ENCODE measurements around the gene KLRD1.
"Not testable (repeated sequence)": the region's sequence is repeated elsewhere in the genome, so short reads cannot be mapped to it uniquely, and the experiment has no call there.

Gene KLRD1

DNA sequence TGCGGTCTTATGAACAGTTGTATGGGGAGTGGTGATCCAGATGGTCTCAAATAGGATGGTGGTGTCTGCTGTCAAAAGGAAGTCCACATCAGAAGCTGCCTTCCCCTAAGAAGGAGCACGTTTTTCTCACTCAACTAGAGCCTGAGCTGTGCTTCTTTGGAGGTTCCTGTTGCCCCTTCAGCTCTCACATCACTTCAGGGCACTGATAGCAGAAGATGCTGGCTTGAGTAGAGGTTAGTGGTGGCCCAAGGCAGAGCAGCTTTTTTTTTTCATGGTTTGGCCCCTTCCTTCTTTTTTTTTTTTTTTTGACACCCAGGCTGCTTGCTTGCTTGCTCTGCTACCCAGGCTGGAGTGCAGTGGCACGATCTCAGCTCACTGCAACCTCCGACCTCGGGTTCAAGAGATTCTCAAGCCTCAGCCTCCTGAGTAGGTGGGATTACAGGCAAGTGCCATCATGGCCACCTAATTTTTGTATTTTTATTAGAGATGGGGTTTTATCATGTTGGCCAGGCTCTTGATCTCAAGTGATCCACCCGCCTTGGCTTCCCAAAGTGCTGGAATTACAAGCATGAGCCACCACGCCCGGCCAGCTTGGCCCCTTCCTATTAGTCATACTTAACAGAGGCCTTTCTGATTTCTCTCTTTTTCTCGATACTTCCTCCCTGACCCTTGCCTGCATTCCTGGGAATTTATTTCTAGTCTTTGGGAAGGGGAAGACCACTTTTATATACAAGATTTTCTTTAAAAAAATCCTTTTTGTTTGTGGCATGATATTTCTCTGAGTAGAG is 31.6 kb downstream of the KLRD1 start:
- no peak for DNase-seq

DNA sequence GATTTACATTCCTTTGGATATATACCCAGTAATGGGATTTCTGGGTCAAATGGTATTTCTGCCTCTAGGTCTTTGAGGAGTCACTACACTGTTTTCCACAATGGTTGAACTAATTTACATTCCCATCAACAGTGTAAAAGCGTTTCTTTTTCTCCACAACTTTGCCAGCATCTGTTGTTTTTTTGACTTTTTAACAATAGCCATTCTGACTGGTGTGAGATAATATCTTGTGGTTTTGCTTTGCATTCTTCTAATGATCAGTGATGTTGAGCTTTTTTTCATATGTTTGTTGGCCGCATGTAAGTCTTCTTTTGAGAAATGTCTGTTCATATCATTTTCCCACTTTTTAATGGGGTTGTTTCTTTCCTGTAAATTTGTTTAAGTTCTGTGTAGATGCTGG is 33.3 kb downstream of the KLRD1 start:
- DNase-seq = not testable (repeated sequence)

DNA sequence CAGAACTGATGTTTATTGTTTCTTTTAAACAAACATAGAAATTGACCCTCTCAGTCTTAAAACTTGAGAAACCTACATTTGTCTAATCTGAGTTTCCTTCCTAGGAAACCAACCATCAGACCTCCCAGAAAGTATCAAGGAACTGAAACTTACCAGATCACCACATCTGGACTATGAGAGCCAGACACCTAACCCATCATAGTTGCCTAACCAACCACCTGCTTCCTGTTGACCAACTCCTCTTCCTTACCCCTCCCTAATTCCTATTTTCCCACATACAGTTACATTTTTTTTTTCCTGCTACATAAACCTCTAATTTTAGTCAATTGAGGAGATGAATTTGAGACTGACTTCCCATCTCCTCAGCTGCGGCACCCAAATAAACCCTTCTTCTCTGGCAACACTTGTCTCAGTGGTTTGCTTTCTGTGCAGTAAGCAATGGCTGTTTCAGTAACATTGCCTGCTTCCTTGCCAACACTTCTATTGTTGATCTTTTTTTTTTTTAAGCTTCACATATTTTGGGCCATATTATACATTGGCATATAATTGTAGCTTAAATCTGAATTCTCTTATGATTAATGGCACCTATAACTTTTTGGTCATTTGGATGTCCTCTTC is 34.3 kb downstream of the KLRD1 start:
- no peak for DNase-seq

DNA sequence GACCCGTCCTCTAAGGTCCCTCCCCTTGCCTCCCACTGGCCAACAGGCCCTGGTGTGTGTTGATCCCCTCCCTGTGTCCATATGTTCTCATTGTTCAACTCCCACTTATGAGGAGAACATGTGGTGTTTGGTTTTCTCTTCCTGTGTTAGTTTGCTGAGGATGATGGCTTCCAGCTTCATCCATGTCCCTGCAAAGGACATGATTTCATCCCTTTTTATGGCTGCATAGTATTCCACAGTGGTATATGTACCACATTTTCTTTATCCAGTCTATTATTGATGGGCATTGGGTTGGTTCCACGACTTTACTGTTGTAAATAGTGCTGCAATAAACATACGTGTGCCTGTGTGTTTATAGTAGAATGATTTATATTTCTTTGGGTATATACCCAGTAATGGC is 43.8 kb downstream of the KLRD1 start:
- not testable (repeated sequence) for DNase-seq

DNA sequence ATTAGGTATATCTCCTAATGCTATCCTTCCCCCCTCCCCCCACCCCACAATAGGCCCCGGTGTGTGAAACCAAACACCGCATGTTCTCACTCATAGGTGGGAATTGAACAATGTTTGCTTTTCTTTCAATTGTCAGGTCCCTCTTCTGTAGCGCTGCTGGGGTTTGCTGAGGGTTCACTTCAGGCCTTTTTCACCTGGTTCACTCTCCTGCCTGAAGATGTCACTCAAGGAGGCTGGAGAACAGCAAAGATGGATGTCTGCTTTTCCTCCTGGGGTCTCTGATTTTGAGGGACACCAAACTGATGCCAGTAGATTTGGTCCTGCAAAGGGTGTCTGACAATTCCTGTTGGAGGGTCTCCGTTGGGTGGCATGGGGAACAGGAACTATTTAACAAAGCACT is 46.4 kb downstream of the KLRD1 start:
- no peak for DNase-seq

DNA sequence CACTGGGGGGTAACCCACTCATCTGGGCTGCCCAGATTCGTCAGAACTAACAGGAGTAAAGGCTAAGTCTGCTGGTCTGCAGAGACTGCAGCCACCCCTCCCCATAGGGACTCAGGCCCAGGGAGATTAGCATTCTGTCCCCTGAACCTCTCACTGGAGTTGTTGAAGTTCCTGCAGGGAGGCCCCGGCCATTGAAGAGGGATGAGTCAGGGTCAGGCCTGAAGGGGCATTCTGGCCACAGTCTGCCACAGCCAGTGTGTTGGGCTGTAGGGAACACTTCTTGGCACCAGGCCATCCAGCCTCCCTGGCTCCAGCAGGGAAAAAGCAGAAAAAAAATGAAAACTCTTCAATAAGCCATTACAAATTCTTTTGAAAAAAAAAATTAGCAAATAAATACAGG is 46.8 kb downstream of the KLRD1 start:
- no peak for DNase-seq

DNA sequence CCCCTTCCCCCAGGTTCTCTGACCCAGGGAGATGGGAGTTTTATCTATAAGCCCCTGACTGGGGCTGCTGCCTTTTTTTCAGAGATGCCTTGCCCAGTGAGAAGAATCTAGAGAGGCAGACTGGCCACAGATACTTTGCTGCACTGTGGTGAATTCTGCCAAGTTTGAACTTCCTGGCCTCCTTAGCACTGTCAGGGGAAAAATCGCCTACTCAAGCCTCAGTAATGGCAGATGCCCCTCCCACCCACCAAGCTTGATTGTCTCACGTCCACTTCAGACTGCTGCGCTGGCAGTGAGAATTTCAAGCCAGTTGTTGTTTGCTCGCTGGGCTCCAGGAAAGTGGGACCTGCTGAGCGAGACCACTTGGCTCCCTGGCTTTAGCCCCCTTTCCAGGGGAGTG is 50.5 kb downstream of the KLRD1 start:
- DNase-seq = no peak

DNA sequence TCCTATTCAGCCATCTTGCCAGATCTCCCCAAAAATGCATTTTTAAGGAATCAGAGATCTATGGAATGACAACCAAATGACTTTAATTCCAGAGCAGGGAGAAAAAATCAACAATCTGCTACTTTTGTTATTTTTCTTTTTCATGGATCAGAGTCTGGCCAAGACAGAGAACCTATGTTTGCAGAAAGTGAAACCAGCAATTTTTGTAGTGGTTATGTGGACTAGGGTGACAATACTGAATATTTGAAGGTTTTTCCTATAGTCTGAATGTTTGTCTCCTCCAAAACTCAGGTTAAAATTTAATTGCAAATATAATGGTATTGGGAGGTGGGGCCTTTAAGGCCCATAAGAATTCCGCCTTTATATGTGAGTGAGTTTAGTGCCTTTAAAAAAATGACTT is 51.3 kb downstream of the KLRD1 start:
- DNase-seq = no peak

DNA sequence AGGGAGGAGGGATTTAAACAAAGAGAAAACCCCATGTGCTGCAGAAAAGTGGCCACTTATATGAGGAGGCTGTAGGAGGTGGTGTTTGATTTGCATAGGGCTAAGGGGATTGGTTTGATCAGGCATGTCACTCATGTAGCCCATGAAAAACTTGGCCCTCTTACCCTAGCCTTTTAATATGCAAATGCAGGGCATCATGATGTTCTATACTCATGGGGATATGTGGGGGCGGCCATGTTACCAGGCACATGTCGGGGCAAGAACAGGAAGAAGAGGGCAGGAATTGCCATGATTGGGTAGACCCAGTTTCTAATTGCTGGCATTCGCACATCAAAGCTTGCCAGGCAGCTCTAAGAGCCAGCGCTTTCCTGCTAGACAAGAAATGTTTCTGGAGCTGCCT is 53.4 kb downstream of the KLRD1 start:
- DNase-seq = peak; percentile 67 to 85

DNA sequence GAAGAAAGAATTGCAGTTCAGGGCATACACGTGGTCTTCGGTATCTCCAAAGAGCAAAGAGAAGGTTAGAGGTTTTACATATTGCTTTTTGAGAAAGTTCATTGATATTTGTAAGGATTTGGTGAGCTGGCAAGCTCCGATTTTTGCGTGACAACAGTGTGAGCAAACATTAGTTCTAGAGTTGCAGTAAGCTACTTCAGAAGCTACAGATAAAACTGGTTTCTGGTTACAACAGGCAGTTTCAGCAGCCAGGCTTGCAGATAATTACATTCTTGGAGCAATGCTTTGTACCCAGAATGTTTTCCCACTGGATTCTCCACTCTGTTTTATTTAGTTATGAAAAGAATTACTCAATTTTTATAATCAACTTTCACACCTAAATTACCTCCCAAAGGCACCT is 54.0 kb downstream of the KLRD1 start:
- DNase-seq = no peak

DNA sequence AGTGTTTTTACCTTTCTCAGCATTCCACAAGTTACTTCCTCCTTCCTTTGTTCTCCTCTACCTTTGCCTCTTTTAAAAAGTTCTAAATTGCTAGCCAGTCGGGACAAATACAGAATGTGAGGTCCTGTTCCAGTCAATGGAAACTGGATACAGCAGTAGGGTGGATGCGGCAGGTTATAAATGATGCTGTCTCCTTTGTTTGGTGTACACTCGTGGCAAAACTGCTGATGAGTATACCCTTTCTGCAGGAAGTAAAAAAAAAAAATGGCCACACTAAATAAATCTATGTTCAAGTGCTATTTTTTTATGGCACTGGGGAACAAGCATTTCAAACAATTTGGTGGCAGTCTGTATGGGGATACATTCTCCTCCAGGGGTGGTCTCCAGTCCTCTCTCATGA is 54.7 kb downstream of the KLRD1 start:
- peak in 1 of 2 experiments; percentile 21 for DNase-seq

DNA sequence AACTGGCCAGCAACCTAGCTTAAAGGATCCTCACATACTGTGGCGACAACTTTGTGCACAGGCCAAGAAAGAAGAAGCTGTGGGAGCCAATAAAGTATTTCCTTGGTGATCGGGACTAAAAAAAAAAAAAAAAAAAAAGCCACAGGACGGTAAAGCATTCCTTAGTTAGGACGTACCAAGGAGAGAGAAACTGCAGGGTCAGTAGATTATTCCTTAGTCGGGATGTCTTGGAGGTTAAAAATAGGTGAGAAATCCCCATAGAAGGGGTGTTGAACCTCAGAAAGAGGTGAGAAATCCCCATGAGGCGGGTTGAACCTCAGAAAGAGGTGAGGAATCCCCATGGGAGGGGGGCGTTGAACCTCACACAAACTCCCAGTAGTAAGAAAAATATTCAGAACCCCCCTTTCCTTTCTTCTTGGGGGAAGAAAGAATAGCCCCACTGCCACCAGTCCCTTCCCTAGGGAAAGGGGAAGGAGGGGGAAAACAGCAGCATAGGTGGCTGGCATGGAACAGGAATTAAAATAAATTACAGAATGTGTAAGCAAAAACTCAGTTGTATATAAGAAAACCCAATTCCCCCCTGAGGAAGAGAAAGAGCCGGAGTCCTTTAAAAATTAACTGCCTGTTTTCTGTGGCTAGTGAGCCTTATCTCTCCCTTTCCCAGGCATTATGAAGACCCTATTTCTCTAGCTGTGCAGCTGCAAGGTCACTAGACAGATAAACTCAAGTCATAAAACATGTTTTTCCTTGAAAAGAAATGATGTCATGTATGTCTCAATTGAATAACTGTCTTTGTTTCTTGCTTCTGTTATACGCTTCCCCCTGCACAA is 55.4 kb downstream of the KLRD1 start:
- DNase-seq = peak in 1 of 2 experiments; percentile 43

DNA sequence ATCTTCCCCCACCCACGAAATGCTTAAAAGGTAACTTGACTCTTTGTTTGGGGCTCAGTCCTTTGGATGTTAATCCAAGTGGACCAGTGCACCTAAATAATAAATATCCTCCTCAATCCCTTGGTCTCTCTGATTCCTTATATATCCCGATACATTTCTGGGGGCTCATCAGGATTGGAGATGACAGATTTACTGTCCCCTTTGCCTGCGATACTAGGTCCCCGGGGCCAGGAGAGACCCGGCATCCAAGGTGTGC is 55.9 kb downstream of the KLRD1 start:
- DNase-seq = peak in 1 of 2 experiments; percentile 21

DNA sequence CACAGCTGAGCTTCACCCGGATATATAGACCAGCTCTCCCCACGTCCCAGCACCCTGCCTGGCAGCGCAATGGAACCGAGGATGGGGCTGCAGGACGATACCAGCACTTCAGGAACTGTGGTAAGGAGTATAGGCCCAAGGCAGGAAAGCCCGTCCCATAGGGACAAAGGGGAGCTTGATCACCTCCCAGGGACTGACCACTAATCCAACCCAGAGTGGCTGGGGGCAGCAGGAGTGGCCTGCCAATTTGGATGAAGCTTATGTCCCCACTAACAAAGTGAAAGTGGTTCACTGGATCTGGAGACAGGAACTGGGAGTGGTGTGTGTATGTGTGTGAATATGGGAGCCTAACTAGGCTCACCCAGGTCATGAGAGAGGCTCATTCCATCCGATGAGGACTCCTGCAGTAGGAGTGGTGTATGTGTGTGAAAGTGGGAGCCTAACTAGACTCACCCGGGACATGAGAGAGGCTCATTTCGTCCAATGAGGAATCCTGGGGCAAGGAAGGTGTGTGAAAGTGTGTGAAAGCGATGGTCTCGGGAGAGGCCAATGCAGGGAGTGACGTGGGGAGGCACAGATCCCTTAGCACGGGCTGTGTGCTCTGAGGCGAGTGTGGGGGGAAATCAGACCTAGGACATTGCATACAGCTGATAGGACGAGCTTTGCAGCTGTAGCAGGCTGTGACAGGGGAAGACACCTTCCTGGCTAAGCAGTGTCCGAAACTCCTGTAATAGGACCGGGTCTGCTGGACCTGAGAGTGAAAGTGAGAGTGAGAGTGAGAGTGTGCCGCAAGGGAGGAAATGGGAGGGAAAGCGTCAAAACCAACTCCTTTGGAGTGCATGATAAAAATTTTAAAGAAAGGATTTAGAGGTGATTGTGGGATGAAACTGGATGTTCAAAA is 56.5 kb downstream of the KLRD1 start:
- DNase-seq = peak in 1 of 2 experiments; percentile 79

DNA sequence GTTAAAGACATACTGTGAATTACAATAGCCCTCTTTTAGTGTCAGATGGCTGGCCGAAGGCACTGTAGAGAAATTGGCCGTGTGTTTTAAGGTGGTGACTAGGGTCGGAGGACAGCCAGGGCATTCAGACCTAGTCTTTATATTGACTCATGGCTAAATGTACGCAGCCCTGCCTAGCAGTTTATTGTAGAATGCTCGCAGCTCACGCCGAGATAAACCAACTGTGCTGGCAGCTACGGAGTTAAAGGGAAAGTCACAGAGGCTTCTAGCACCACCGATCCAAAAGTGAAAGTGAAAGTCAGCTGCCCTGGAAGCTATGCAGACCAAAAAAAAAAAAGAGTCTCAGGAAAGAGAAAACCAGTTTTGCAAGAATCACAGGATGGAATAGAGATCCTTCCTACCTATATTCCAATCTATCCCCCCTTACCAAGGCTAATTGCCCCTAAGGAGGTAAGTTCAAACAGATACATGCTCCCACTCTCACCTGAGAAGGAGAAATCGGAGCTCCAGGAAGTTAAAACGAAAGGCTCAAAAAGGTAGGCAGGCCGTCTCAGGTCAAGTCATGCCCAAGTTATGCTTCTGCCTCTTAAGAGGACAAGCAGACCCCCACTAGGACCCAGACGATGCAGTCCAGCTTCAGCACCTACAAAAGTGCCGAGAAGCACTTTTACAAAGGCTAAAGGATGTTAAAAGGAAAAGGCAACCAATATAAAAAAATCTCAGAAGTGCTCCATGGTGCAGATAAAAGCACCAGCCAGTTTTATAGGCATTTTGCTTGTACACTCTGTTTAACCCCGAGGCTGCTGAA is 57.3 kb downstream of the KLRD1 start:
- DNase-seq = peak; percentile 40 to 79

DNA sequence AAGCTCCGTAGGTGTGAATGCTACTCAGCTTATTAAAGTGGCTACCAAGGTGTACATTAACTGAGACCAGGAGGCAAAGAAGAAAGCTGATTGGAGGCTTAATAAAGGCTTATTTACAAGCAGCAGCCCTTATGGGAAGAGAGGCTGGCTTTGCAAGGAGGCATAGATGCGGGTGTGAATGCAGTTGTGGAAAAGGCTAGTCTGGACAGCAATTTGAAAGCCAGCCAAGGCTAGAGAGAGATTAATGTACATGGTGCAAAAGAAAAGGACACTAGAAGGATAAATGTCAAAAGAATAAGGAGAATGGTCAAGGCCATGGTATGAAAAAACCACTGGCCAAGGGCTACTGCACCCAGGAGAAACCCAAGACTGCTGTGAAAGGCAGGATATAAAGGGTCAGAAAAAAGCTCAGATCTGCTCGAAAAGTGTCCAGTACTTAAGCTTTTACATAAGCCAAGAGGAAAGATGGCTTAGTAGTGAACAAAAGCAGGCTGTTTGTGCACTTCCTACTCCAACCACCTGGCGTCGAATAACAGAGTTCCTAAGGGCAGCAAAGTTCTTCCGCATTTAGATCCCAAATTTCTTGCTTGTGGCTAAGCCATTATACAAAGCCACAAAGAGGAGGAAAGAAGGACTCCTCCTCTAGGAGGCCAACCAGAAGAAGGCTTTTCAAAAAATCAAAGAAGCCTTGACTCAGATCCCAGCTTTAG is 58.2 kb downstream of the KLRD1 start:
- peak in 1 of 2 experiments; percentile 28 for DNase-seq

DNA sequence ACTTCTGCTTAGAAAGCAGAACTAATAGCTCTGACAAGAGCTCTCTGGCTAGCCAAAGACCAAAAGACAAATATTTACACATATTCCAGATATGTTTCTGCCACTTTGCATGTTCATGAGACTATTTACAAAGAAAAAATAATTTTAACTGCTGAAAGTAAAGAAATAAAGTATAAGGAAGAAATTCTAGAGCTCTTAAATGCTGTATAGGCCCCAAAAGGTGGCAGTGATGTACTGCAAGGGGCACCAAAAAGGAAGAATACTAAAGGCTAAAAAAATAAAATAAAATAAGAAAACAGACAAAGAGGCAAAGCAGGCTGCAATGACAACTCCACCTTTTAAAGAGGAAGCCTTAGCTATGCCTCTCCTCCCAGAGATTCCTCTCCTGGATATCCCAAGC is 59.2 kb downstream of the KLRD1 start:
- no peak for DNase-seq

DNA sequence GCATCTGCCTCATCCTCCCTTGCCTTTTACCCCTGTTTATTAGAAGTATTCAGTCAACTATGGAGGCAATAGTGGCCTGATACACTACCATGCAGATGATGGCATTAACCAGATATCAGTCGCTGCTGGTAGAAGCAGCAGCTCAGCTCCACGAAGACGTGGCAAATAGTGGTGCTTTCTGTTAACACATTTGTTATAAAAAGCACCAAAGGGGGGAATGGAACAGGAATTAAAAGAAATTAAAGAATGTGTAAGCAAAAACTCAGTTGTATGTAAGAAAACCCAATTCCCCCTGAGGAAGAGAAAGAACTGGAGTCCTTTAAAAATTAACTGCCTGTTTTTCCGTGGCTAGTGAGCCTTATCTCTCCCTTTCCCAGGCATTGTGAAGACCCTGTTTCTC is 60.0 kb downstream of the KLRD1 start:
- not testable (repeated sequence) for DNase-seq

DNA sequence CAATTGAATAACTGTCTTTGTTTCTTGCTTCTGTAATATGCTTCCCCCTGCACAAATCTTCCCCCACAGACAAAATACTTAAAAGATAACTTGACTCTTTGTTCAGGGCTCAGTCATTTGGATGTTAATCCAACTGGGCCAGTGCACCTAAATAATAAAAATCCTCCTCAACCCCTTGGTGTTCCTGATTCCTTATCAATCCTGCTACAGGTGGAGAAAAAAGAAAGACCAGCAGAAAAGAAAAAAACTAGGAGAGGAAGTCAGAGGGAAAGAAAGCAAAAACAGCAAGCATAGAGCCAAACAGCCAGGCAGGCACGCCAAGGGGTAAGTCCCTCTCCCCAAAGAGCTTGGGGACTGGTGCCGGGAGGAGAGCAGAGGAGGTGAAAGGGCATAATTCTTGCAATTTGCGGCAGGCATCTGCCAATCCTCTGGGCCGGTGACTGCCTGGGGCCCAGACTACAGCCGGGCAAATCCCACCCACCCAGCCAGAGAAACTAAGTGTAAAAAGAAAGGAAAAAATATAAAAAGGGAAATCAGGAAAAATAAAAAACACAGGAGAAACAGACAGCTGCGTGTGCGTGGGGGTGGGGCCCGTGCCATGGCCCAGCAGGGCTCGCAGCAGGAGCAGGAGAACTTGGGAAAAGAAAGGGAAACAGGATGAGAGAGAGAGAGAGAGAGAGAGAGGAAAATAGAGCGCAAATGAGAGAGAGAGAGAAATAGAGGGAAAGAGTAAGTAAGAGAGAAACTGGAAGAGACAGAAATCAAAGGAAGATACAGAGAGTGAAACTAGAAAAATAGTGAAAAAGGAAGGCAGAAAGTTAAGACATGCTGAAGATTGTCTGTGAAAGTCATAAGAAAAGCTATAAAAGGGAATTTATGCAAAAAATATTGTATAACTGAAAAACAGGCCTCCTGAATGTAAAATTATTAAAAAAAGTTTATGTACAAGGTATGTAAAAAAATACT is 60.8 kb downstream of the KLRD1 start:
- no peak for DNase-seq

Data from NCI-H187 (cell line).